ENCODE data around the gene KCTD5. TPM values are rescaled to one million over a fixed set of nuclear protein-coding genes. Genes with fewer than 3 reads are reported as not detected.

KCTD5 gene
- polyA plus RNA-seq, 1 donor from 2014 or later: 42.7 TPM

DNA sequence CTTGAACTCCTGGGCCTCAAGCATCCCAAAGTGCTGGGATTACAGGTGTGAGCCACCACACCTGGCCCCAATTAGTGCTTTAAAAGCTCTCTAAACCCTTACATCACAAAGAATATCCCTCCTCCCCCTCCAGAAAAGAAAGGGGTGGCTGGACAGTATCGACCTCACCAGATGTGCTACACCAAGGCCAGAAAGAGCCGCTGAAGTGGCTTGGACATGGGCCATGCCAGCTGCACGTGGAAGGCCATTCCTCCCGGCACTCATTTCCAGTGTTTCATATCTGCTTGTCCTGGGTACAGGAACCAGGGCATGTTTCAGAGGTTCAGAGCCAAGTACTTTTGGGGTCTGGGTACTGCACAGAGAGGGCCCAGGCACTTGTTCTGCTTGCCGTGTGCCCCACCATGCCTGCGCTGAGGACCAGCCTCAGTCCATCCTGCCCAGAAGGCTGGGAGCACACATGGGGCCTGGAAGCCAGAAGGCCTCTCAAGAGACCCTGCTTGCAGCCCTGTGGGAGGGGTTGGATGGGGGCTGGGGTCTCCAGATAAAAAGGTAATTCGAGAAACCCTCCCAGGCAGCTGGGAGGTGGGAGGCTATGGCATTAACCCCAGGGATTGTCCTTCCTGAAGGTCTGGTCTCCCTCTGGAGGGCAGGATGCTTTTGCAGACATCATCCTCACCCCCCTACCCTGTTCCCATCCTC, 66.6 kb downstream of the KCTD5 start:
- no peak overlapping the region for H3K4me3 ChIP-seq (ENCODE audit: low read length)
- H3K79me2 ChIP-seq (replicated peaks; ENCODE audit: insufficient read depth, low read length): peaks cover 13% of the 10 kb centered on the region
- no peaks in the 10 kb centered on the region for H3K36me3 ChIP-seq (ENCODE audit: insufficient read depth, low read length)
- no peak for TF ChIP-seq EP300 (conservative IDR thresholded peaks at IDR 0.05; ENCODE audit: poor library complexity, severe bottlenecking)
- no peak for TF ChIP-seq REST (IDR thresholded peaks at IDR 0.05; ENCODE audit: borderline replicate concordance)
- no peak for TF ChIP-seq EZH2 (IDR thresholded peaks at IDR 0.05; ENCODE audit: borderline replicate concordance, insufficient read depth, low read length, poor library complexity, severe bottlenecking)
- no peak for TF ChIP-seq SMC3 (conservative IDR thresholded peaks at IDR 0.05; ENCODE audit: poor library complexity)
- no peak for TF ChIP-seq RAD21 (conservative IDR thresholded peaks at IDR 0.05)
- TF ChIP-seq MXI1 (conservative IDR thresholded peaks at IDR 0.05; ENCODE audit: poor library complexity, severe bottlenecking): no peak
- TF ChIP-seq CTCF (IDR thresholded peaks at IDR 0.05; ENCODE audit: poor library complexity, severe bottlenecking): no peak
- no peak for TF ChIP-seq POLR2AphosphoS5 (IDR thresholded peaks at IDR 0.05)
- no peak for TF ChIP-seq TAF1 (IDR thresholded peaks at IDR 0.05; ENCODE audit: low read depth)
- H3K27ac ChIP-seq (ENCODE audit: low read length): no peak overlapping the region
- H2AFZ ChIP-seq (ENCODE audit: low read depth, low read length): no peak overlapping the region
- no peaks in the 10 kb centered on the region for H3K9me2 ChIP-seq (ENCODE audit: insufficient read depth, low read length)
- no peak overlapping the region for H3K9ac ChIP-seq (ENCODE audit: low read length)
- no peak overlapping the region for H3K4me2 ChIP-seq (ENCODE audit: low read length)
- peaks cover 3% of the 10 kb centered on the region for H3F3A ChIP-seq (ENCODE audit: insufficient read depth, low read length, poor library complexity, severe bottlenecking)
- H4K20me1 ChIP-seq (ENCODE audit: insufficient read depth): no peaks in the 10 kb centered on the region
- no peaks in the 10 kb centered on the region for H3K9me3 ChIP-seq (ENCODE audit: low read length)
- no peaks in the 10 kb centered on the region for H3K27me3 ChIP-seq (ENCODE audit: insufficient read depth, low read depth, low read length)

DNA sequence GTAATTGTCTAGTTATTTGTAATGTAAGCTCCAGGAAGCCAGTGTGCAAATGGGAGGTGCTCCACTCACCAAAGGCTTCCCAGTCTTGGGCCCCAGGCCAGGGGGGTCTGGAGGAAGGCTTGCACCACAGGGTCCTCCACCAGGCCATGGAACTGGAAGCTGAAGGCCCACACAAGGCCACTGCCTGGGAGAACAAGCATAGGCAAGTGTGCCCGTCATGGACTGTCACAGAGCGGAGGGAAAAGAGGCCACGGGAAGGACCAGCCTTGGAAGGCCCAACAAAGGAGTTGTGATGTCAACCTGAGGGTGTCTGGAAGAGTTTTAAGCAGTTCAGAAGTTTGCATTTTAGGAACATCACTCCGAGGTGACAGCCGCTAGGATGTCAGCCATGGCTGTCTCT, 67.2 kb downstream of the KCTD5 start:
- no peak overlapping the region for H3K4me2 ChIP-seq (ENCODE audit: low read length)
- H3K9ac ChIP-seq (ENCODE audit: low read length): no peak overlapping the region
- H3K27me3 ChIP-seq (ENCODE audit: insufficient read depth, low read depth, low read length): no peaks in the 10 kb centered on the region
- peaks cover 18% of the 10 kb centered on the region for H3K79me2 ChIP-seq (replicated peaks; ENCODE audit: insufficient read depth, low read length)
- no peaks in the 10 kb centered on the region for H4K20me1 ChIP-seq (ENCODE audit: insufficient read depth)
- H3K9me2 ChIP-seq (ENCODE audit: insufficient read depth, low read length): no peaks in the 10 kb centered on the region
- H3K27ac ChIP-seq (ENCODE audit: low read length): no peak overlapping the region
- no peak overlapping the region for H2AFZ ChIP-seq (ENCODE audit: low read depth, low read length)
- peaks cover 3% of the 10 kb centered on the region for H3F3A ChIP-seq (ENCODE audit: insufficient read depth, low read length, poor library complexity, severe bottlenecking)
- H3K4me3 ChIP-seq (ENCODE audit: low read length): no peak overlapping the region
- no peaks in the 10 kb centered on the region for H3K36me3 ChIP-seq (ENCODE audit: insufficient read depth, low read length)
- H3K9me3 ChIP-seq (ENCODE audit: low read length): no peaks in the 10 kb centered on the region
- TF ChIP-seq SMC3 (conservative IDR thresholded peaks at IDR 0.05; ENCODE audit: poor library complexity): no peak
- TF ChIP-seq POLR2AphosphoS5 (IDR thresholded peaks at IDR 0.05): no peak
- no peak for TF ChIP-seq CTCF (IDR thresholded peaks at IDR 0.05; ENCODE audit: poor library complexity, severe bottlenecking)
- TF ChIP-seq MXI1 (conservative IDR thresholded peaks at IDR 0.05; ENCODE audit: poor library complexity, severe bottlenecking): no peak

Data from neural cell (in vitro differentiated cells).